ENCODE measurements around the gene DDI2. TPM values are rescaled to one million over a fixed set of nuclear protein-coding genes. Genes with fewer than 3 reads are reported as not detected.

Gene DDI2
- total and polyA plus RNA-seq, 4 donors: 9.5 to 72.5 (median 42.0) TPM

DNA sequence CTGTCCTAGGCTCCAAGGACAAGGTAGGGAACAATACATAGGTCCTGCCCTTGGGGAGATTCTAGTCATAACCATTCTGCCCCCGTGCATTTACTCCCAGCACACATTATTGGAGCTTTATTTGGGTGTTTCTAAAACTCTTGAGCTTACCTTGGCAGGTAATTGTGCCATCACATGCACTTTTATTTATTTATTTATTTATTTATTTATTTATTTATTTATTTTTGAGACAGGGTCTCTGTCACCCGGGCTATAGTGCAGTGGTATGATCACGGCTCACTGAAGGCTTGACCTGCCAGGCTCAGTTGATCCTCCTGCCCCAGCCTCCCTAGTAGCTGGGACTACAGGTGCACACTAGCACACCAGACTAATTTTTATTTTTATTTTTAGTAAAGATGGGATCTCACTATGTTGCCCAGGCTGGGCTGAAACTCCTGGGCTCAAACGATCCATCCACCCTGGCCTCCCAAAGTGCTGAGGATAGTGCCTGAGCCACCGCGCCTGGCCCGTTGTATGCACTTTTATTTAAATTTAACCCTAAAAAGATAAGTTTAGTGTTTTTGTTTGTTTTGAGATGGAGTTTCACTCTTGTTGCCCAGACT lies 41.6 kb upstream of the DDI2 start:
- Histone ChIP-seq H3K9ac (ENCODE audit: low read depth in 1 of 2, low read length in 2 of 2) (no peak overlapping the region), H3K27ac (ENCODE audit: low read depth in 1 of 2, low read length in 2 of 2) (no peak overlapping the region), H3K27me3 (ENCODE audit: control insufficient read depth in 4 of 4, insufficient read depth in 4 of 4, low read length in 3 of 4) (no peaks in the 10 kb centered on the region), H3K4me1 (ENCODE audit: control insufficient read depth in 4 of 4, insufficient read depth in 4 of 4, low read length in 3 of 4) (peaks cover 4 to 30% (median 20%) of the 10 kb centered on the region in 4 donors), H3K36me3 (ENCODE audit: control insufficient read depth in 4 of 4, insufficient read depth in 3 of 4, low read depth in 1 of 4, low read length in 3 of 4) (peaks cover 4 to 15% (median 7%) of the 10 kb centered on the region in 4 donors), H3K4me3 (ENCODE audit: low read depth in 1 of 3, low read length in 3 of 3) (no peak overlapping the region), H3K9me3 (ENCODE audit: control insufficient read depth in 4 of 4, low read length in 3 of 4) (no peaks in the 10 kb centered on the region)
- 97% methylated on average over 7 of the region's 7 CpGs for WGBS
- no peak for TF ChIP-seq SP1 (IDR thresholded peaks at IDR 0.05)
- TF ChIP-seq RAD21 (IDR thresholded peaks at IDR 0.05): no peak
- TF ChIP-seq, protein P1, sequence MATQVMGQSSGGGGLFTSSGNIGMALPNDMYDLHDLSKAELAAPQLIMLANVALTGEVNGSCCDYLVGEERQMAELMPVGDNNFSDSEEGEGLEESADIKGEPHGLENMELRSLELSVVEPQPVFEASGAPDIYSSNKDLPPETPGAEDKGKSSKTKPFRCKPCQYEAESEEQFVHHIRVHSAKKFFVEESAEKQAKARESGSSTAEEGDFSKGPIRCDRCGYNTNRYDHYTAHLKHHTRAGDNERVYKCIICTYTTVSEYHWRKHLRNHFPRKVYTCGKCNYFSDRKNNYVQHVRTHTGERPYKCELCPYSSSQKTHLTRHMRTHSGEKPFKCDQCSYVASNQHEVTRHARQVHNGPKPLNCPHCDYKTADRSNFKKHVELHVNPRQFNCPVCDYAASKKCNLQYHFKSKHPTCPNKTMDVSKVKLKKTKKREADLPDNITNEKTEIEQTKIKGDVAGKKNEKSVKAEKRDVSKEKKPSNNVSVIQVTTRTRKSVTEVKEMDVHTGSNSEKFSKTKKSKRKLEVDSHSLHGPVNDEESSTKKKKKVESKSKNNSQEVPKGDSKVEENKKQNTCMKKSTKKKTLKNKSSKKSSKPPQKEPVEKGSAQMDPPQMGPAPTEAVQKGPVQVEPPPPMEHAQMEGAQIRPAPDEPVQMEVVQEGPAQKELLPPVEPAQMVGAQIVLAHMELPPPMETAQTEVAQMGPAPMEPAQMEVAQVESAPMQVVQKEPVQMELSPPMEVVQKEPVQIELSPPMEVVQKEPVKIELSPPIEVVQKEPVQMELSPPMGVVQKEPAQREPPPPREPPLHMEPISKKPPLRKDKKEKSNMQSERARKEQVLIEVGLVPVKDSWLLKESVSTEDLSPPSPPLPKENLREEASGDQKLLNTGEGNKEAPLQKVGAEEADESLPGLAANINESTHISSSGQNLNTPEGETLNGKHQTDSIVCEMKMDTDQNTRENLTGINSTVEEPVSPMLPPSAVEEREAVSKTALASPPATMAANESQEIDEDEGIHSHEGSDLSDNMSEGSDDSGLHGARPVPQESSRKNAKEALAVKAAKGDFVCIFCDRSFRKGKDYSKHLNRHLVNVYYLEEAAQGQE (IDR thresholded peaks at IDR 0.05): no peak
- TF ChIP-seq NR2F2 (IDR thresholded peaks at IDR 0.05): no peak
- TF ChIP-seq, protein P2, sequence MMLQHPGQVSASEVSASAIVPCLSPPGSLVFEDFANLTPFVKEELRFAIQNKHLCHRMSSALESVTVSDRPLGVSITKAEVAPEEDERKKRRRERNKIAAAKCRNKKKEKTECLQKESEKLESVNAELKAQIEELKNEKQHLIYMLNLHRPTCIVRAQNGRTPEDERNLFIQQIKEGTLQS (IDR thresholded peaks at IDR 0.05): no peak
- TF ChIP-seq YY1 (IDR thresholded peaks at IDR 0.05): no peak
- TF ChIP-seq EGR1 (IDR thresholded peaks at IDR 0.05; ENCODE audit: low read depth in 2 of 2): no peak
- no peak for TF ChIP-seq RXRA (IDR thresholded peaks at IDR 0.05)
- TF ChIP-seq FOXA2 (IDR thresholded peaks at IDR 0.05): no peak
- TF ChIP-seq, protein P3, sequence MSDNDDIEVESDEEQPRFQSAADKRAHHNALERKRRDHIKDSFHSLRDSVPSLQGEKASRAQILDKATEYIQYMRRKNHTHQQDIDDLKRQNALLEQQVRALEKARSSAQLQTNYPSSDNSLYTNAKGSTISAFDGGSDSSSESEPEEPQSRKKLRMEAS (IDR thresholded peaks at IDR 0.05): no peak
- TF ChIP-seq HNF4G (IDR thresholded peaks at IDR 0.05): no peak
- no peak for DNase-seq (ENCODE audit: low spot score)

DNA sequence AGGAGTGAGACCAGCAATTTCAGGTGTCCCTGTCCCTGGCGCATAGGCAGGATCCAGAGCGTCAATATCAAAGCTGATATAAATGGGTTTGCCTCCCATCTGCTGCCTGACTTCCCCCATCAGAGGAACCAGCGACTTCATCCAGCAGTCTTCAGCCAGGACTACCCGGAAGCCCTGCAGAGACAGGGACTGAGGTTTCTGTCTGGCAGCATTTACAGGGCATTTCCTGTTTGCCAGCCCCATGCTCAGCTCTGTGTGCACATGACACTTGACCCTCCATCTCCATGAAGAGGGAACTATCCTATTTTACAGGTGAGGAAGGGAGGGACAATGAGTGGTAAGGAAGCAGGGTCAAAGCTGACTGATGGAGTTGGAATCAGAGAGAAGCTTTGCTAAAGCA lies 39.6 kb upstream of the DDI2 start:
- no peak overlapping the region for H3K27ac ChIP-seq (ENCODE audit: low read depth in 1 of 2, low read length in 2 of 2)
- H3K36me3 ChIP-seq (ENCODE audit: control insufficient read depth in 4 of 4, insufficient read depth in 3 of 4, low read depth in 1 of 4, low read length in 3 of 4): peaks cover 3 to 8% (median 3%) of the 10 kb centered on the region in 4 donors
- no peak overlapping the region for H3K4me3 ChIP-seq (ENCODE audit: low read depth in 1 of 3, low read length in 3 of 3)
- WGBS: 86% methylated on average over 4 of the region's 4 CpGs
- DNase-seq (ENCODE audit: low spot score): no peak
- TF ChIP-seq, protein P2 (IDR thresholded peaks at IDR 0.05): no peak
- TF ChIP-seq NR2F2 (IDR thresholded peaks at IDR 0.05) (no peak), RAD21 (IDR thresholded peaks at IDR 0.05) (no peak), HNF4G (IDR thresholded peaks at IDR 0.05) (no peak), YY1 (IDR thresholded peaks at IDR 0.05) (no peak), FOXA1 (IDR thresholded peaks at IDR 0.05) (no peak), HNF4A (conservative IDR thresholded peaks at IDR 0.05) (no peak), EGR1 (IDR thresholded peaks at IDR 0.05; ENCODE audit: low read depth in 2 of 2) (no peak), JUND (IDR thresholded peaks at IDR 0.05) (no peak)
- TF ChIP-seq, protein P1 (IDR thresholded peaks at IDR 0.05): no peak
- TF ChIP-seq, protein P4, sequence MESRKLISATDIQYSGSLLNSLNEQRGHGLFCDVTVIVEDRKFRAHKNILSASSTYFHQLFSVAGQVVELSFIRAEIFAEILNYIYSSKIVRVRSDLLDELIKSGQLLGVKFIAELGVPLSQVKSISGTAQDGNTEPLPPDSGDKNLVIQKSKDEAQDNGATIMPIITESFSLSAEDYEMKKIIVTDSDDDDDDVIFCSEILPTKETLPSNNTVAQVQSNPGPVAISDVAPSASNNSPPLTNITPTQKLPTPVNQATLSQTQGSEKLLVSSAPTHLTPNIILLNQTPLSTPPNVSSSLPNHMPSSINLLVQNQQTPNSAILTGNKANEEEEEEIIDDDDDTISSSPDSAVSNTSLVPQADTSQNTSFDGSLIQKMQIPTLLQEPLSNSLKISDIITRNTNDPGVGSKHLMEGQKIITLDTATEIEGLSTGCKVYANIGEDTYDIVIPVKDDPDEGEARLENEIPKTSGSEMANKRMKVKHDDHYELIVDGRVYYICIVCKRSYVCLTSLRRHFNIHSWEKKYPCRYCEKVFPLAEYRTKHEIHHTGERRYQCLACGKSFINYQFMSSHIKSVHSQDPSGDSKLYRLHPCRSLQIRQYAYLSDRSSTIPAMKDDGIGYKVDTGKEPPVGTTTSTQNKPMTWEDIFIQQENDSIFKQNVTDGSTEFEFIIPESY (IDR thresholded peaks at IDR 0.05): no peak
- TF ChIP-seq, protein P3 (IDR thresholded peaks at IDR 0.05): no peak
- H3K9ac ChIP-seq (ENCODE audit: low read depth in 1 of 2, low read length in 2 of 2): no peak overlapping the region
- peaks cover 4 to 35% (median 24%) of the 10 kb centered on the region in 4 donors for H3K4me1 ChIP-seq (ENCODE audit: control insufficient read depth in 4 of 4, insufficient read depth in 4 of 4, low read length in 3 of 4)
- no peaks in the 10 kb centered on the region for H3K27me3 ChIP-seq (ENCODE audit: control insufficient read depth in 4 of 4, insufficient read depth in 4 of 4, low read length in 3 of 4)
- H3K9me3 ChIP-seq (ENCODE audit: control insufficient read depth in 4 of 4, low read length in 3 of 4): no peaks in the 10 kb centered on the region
